ENCODE measurements around the gene STK40. TPM values are rescaled to one million over a fixed set of nuclear protein-coding genes. Genes with fewer than 3 reads are reported as not detected.

Gene STK40
- total and polyA plus RNA-seq, 2 donors (not counting 1 experiment from before 2014, with no cell fraction given): 14.2 to 15.1 TPM

GRCh38 chr1:36352125-36352909 lies 33.4 kb downstream of the STK40 start:
- H3K9ac ChIP-seq (ENCODE audit: insufficient read depth, low read length): no peak overlapping the region
- no peaks in the 10 kb centered on the region for H3K27me3 ChIP-seq (ENCODE audit: control insufficient read depth, insufficient read depth, low read length)
- H3K4me1 ChIP-seq (ENCODE audit: control insufficient read depth, extremely low read depth, insufficient read depth, low read length): peaks cover 48% of the 10 kb centered on the region
- DNase-seq (ENCODE audit: low read depth in 2 of 2): peak in 1 of 2 donors; percentile 48
- H3K79me2 ChIP-seq (ENCODE audit: control insufficient read depth, insufficient read depth, low read length): no peaks in the 10 kb centered on the region
- H3K9me3 ChIP-seq (ENCODE audit: control insufficient read depth, insufficient read depth, low read depth, low read length): no peaks in the 10 kb centered on the region
- no peak overlapping the region for H2AFZ ChIP-seq (ENCODE audit: low read length)
- H3K4me3 ChIP-seq (replicated peaks in 1 of 4; ENCODE audit: control extremely low read depth in 1 of 4, insufficient read depth in 1 of 4, low read depth in 3 of 4, low read length in 4 of 4): no peak overlapping the region
- peak overlapping the region; percentile 98 for H3K27ac ChIP-seq (ENCODE audit: insufficient read depth, low read length)
- peak overlapping the region; percentile 67 for H3K4me2 ChIP-seq (ENCODE audit: extremely low read depth, insufficient read depth, low read length)
- TF ChIP-seq EZH2 (IDR thresholded peaks at IDR 0.05; ENCODE audit: low read length, missing control alignments): no peak
- TF ChIP-seq, protein P1, sequence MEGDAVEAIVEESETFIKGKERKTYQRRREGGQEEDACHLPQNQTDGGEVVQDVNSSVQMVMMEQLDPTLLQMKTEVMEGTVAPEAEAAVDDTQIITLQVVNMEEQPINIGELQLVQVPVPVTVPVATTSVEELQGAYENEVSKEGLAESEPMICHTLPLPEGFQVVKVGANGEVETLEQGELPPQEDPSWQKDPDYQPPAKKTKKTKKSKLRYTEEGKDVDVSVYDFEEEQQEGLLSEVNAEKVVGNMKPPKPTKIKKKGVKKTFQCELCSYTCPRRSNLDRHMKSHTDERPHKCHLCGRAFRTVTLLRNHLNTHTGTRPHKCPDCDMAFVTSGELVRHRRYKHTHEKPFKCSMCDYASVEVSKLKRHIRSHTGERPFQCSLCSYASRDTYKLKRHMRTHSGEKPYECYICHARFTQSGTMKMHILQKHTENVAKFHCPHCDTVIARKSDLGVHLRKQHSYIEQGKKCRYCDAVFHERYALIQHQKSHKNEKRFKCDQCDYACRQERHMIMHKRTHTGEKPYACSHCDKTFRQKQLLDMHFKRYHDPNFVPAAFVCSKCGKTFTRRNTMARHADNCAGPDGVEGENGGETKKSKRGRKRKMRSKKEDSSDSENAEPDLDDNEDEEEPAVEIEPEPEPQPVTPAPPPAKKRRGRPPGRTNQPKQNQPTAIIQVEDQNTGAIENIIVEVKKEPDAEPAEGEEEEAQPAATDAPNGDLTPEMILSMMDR (conservative IDR thresholded peaks at IDR 0.05 in 1 of 2, IDR thresholded peaks at IDR 0.05 in 1 of 2; ENCODE audit: low read depth in 1 of 2, low read length in 2 of 2): no peak
- no peaks in the 10 kb centered on the region for H4K20me1 ChIP-seq (ENCODE audit: control insufficient read depth, extremely low read depth, insufficient read depth, low read length)
- peaks cover 29% of the 10 kb centered on the region for H3K36me3 ChIP-seq (ENCODE audit: control insufficient read depth, insufficient read depth, low read length)

DNA sequence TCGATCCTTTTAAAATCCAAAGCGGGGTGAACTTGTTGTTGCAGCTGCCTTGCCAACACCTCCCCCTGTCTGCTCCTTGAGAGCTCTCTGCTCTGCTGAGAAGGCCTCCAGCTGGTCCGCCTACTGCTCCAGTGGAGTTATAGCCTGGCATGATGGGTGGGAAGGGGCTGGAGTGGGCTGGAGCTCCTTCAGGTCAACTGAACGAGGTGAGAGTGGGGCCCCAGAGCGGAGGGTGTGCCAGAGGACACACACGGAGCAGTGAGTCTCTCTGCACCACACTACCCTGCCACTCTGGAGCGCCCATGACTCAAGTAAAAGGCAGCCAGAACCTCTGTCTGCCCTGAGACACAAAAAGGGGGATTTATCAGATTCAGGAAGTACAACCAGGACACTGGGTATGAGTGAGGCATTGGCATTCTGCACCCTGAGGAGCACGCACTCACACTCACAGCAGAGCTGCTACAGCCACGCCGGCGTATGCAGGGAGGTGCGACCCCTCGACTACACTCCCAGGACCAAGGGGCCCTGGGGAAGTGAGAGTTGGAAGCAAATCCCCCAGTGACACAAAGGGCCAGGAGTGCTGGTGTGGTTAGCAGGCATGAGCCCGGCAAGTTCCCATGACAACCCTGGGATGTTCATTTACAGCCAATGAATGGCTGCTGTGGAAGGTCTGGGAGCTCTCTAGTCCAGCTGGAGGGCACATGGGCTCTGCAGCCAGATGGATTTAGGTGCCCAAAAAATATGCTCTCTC lies 34.3 kb downstream of the STK40 start:
- Histone ChIP-seq H3K9ac (ENCODE audit: insufficient read depth, low read length) (peak overlapping the region; percentile 62), H3K4me2 (ENCODE audit: extremely low read depth, insufficient read depth, low read length) (peak overlapping the region; percentile 67), H3K9me3 (ENCODE audit: control insufficient read depth, insufficient read depth, low read depth, low read length) (no peaks in the 10 kb centered on the region), H3K36me3 (ENCODE audit: control insufficient read depth, insufficient read depth, low read length) (peaks cover 34% of the 10 kb centered on the region), H3K4me3 (replicated peaks in 1 of 4; ENCODE audit: control extremely low read depth in 1 of 4, insufficient read depth in 1 of 4, low read depth in 3 of 4, low read length in 4 of 4) (peak overlapping the region in 1 of 4 experiments; percentile 5), H4K20me1 (ENCODE audit: control insufficient read depth, extremely low read depth, insufficient read depth, low read length) (no peaks in the 10 kb centered on the region), H3K4me1 (ENCODE audit: control insufficient read depth, extremely low read depth, insufficient read depth, low read length) (peaks cover 48% of the 10 kb centered on the region), H3K27ac (ENCODE audit: insufficient read depth, low read length) (peak overlapping the region; percentile 98), H3K79me2 (ENCODE audit: control insufficient read depth, insufficient read depth, low read length) (no peaks in the 10 kb centered on the region), H3K27me3 (ENCODE audit: control insufficient read depth, insufficient read depth, low read length) (no peaks in the 10 kb centered on the region), H2AFZ (ENCODE audit: low read length) (no peak overlapping the region)
- TF ChIP-seq EZH2 (IDR thresholded peaks at IDR 0.05; ENCODE audit: low read length, missing control alignments): no peak
- TF ChIP-seq, protein P1 (conservative IDR thresholded peaks at IDR 0.05 in 1 of 2, IDR thresholded peaks at IDR 0.05 in 1 of 2; ENCODE audit: low read depth in 1 of 2, low read length in 2 of 2): peak in 1 of 2 donors; percentile 34
- peak; percentile 89 to 93 for DNase-seq (ENCODE audit: low read depth in 2 of 2)

- Histone ChIP-seq H2AFZ (ENCODE audit: low read length) (no peak overlapping the region), H3K36me3 (ENCODE audit: control insufficient read depth, insufficient read depth, low read length) (peaks cover 35% of the 10 kb centered on the region)
Measured at GRCh38 chr1:36350659-36351226, 35.0 kb downstream of the STK40 start.

More at GRCh38 chr1:36350659-36351226, 35.0 kb downstream of the STK40 start:
- Histone ChIP-seq H3K9me3 (ENCODE audit: control insufficient read depth, insufficient read depth, low read depth, low read length) (no peaks in the 10 kb centered on the region), H3K79me2 (ENCODE audit: control insufficient read depth, insufficient read depth, low read length) (no peaks in the 10 kb centered on the region), H3K27ac (ENCODE audit: insufficient read depth, low read length) (peak overlapping the region; percentile 98), H3K4me2 (ENCODE audit: extremely low read depth, insufficient read depth, low read length) (peak overlapping the region; percentile 67), H3K4me1 (ENCODE audit: control insufficient read depth, extremely low read depth, insufficient read depth, low read length) (peaks cover 48% of the 10 kb centered on the region), H4K20me1 (ENCODE audit: control insufficient read depth, extremely low read depth, insufficient read depth, low read length) (no peaks in the 10 kb centered on the region), H3K4me3 (replicated peaks in 1 of 4; ENCODE audit: control extremely low read depth in 1 of 4, insufficient read depth in 1 of 4, low read depth in 3 of 4, low read length in 4 of 4) (peak overlapping the region in 1 of 4 experiments; percentile 5), H3K27me3 (ENCODE audit: control insufficient read depth, insufficient read depth, low read length) (no peaks in the 10 kb centered on the region), H3K9ac (ENCODE audit: insufficient read depth, low read length) (peak overlapping the region; percentile 30)
- TF ChIP-seq EZH2 (IDR thresholded peaks at IDR 0.05; ENCODE audit: low read length, missing control alignments): no peak
- TF ChIP-seq, protein P1 (conservative IDR thresholded peaks at IDR 0.05 in 1 of 2, IDR thresholded peaks at IDR 0.05 in 1 of 2; ENCODE audit: low read depth in 1 of 2, low read length in 2 of 2): no peak
- peak; percentile 71 to 88 for DNase-seq (ENCODE audit: low read depth in 2 of 2)
